Kidney tubule cell (primary cell): Measurements from ENCODE around the gene KCNQ1.

Experiments used
- DNase-seq: peaks from one replicate; pipeline ENCODE4 v3.0.0-alpha.2; 2018; ENCODE audit warnings: low spot score

Gene KCNQ1

GRCh38 chr11:2581931-2582350 is 137.1 kb downstream of the KCNQ1 start:
- no peak for DNase-seq

DNA sequence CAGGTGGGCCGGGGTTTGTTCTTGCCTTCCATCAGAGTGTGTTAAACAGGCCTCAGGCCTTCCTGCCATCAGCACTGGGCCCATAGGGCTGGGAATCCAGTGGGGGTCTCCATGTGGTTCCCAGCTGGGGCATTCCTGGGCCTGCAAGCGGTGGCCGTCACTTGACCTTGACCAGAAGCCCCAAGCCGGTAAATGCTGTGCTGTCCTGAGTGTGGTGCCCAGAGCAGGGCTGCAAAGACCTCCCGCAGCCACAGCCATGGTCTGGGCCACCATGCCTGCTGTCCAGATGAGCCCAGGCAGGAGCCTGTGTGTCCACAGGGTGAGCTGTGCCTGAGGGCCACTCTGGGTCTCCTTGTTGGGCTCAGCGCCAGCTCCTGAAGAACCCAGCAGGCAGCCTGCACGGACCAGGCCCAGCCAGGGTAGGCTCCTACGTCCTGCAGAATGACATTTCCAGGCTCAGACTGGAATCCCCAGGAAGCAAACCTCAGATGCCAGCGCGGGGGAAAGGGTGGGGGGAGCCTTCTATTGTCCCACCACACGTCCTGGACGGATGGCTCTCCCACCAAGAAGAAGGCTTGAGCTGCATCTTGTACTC is 137.6 kb downstream of the KCNQ1 start:
- DNase-seq: no peak

DNA sequence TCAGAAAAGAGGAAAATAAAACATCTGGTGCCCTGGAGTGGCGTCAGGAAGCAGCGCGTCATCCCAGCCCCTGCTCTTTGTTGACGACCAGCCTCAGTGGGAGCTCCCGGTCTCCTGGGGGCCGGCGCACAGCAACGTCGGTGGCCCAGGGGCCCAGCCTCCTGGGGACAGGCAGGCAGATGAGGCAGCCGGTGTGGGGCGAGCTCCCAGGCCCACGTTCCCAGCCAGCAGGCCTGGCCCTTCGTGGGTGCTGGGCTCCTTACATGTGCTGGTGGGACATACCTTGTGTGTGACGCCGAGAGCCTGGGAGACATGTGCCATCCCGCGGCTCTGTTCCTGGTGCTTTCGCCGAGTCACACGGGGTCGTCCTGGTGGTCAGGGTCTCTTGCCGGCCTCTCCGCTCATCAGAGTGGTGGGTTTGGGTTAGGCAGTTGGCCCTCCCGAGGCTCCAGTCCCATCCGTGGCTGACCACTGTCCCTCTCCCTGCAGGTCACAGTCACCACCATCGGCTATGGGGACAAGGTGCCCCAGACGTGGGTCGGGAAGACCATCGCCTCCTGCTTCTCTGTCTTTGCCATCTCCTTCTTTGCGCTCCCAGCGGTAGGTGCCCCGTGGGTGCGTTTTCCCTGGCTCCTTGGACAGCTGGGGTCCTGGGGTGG is 138.3 kb downstream of the KCNQ1 start:
- no peak for DNase-seq

DNA sequence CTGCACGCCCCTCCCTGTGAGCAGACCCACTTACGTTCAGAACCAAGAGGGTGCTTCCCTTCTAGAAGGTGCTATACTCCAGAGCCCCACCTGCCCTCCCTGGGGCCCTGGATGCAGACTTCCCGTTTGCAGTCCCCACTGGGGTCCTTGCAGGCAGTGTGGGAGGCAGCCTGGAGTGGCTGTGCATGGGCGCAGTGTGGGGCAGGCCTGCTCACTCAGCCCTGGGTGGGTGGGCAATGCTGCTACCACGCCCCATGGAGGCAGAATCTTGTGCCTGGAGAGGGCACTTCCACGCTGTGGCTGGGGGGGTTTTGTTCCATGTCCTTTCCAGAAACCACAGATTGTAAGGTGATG is 138.8 kb downstream of the KCNQ1 start:
- DNase-seq: no peak

DNA sequence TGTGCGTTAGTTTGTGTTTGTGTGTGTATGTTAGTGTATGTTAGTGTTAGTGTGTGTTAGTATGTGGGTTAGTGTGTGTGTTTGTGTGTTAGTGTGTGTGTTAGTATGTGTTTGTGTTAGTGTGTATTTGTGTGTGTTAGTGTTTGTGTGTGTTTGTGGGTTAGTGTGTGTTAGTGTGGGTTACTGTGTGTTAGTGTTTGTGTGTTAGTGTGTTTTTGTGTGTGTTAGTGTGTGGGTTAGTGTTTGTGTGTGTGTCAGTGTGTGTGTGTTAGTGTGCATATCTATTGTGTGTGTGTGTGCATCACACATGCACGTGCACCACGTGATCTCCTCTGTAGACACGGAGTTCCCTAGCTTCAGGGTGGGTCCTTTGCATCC is 139.6 kb downstream of the KCNQ1 start:
- DNase-seq: no peak

GRCh38 chr11:2584812-2585565 is 140.2 kb downstream of the KCNQ1 start:
- DNase-seq: no peak

GRCh38 chr11:2585566-2586086 is 140.8 kb downstream of the KCNQ1 start:
- no peak for DNase-seq

- DNase-seq: no peak
Observed at GRCh38 chr11:2586087-2586792, 141.4 kb downstream of the KCNQ1 start.

DNA sequence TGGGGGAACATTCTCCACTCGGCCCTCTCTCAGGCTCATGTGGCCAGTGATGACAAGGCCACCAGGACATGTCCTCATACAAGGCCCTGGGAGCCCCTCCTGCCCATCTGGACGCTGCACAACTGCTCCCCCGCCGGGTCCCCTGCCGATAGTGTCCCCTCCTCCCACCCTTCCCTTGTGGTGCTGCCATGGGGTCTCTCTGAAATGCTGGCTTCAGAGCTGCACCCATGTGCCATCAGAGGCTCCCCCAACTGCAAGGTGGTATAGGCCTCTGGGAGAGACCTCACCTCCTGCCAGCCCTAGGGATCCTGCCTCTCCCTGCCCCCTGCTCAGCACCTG is 142.0 kb downstream of the KCNQ1 start:
- DNase-seq: no peak

DNA sequence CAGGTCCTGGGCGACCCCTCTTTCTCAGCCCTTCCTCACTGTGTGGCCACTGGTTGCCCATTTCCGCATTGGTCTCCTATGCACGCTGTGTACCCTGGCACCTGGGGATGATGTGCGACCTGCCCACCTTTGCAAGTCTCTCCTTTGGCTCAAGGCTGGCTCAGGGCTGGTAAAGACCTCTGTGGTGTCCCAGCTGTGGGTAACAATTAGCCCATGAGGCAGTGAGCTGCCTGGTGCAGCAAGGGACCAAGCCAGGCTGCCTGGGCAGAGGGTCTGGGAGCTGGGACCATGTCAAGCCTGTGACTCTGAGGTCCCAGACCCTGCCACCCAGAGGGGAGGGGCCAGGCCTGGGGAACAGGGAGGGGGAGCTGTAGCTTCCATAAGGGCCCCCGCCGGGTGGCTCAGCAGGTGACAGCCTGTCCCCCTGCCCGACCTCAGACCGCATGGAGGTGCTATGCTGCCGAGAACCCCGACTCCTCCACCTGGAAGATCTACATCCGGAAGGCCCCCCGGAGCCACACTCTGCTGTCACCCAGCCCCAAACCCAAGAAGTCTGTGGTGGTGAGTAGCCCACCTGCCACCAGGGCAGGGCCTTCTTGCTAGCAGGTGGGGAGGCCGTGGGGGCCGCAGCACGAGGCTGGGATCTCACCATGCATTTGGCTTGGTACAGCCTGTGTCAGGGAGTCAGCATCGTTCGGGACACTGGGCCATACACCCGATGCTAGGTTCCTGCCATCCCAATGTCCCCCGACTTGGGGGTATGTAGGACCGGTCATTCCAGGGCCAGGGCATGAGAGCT is 142.5 kb downstream of the KCNQ1 start:
- no peak for DNase-seq

- no peak for DNase-seq
Observed at GRCh38 chr11:2587976-2588748, 143.4 kb downstream of the KCNQ1 start.

- no peak for DNase-seq
Observed at GRCh38 chr11:2588809-2589537, 144.2 kb downstream of the KCNQ1 start.

DNA sequence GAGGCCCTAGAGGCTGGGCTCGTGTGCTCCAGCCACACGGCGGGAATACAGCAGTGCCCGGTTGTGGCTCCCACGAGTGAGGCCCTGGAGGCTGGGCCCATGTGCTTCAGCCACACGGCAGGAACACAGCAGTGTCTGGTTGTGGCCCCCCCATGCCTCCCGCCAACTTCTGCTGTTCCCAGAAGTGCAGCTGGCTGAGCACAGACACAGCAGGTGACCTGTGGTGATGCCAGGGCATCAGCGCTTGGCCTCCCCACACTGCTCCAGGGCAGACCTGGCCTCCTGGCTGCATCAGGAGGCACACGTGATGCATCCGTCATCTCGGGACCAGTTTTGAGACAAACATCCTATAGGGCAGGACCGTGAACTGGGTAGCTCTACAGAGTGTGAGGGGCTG is 144.7 kb downstream of the KCNQ1 start:
- DNase-seq: no peak

- DNase-seq: no peak
Observed at GRCh38 chr11:2590131-2590964, 145.5 kb downstream of the KCNQ1 start.

GRCh38 chr11:2590965-2591754 is 146.4 kb downstream of the KCNQ1 start:
- no peak for DNase-seq

DNA sequence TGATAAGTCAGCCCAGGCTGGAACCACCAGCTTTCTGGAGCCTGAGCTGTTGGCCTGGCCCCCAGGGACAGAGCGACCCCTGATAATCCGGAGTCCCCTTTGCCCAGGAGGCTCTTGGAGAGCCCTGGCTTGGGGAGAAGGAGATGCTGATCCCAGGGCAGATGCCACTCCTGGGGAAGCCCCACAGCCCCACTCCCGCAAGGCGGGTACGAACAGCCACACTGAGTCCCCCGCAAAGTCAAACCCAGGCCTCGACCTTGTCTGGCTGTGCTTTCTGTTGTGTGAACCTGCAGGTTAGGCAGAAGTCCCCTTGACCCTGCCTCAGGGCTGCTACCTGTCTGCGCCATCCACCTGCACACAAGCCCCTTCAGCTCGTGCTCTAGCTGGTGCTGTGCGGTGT is 147.0 kb downstream of the KCNQ1 start:
- no peak for DNase-seq

DNA sequence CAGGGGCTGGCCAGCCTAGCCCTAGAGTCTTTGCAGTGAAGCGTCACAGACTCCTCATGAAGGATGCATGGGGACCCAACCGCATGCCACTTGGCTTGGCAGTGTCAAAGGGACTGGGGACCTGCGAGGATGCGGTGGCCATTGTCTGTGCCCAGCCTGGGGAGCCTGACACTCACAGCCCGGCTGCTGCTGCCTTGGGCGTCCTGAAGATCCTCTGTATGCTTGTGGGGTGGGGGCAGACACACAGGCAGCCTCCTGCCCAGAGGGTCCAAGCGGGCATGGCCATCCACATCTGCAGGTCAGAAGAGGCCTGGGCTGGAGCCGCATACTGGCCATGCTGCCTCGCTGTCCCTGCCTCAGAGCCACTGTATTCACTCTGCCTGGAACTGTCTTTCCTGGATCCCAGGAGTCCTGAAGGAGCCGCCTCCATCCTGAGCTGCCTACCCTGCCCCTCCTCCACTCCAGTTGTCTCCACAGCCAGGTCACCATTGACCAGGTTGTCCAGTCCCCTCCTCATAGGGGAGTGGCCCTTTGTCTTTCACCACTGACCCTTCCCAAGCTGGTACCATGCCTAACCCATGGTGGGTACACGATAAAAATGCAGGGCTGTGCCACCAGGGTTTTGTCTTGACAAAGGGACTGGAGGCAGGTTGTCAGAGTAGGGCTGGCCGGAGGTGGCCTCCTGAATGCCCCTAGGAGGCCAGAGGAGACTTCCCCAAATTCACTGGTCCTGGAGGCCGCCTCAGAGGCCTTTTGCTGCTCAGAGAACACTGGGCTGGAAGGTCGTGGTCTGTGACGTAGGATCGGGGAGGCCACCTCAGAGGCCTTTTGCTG is 148.0 kb downstream of the KCNQ1 start:
- DNase-seq: no peak
